Measurements from ENCODE around the gene AQP12B. TPM values are rescaled to one million over a fixed set of nuclear protein-coding genes. Genes with fewer than 3 reads are reported as not detected.

The AQP12B gene
- total RNA-seq, 1 experiment from 2014 or later: not detected

DNA sequence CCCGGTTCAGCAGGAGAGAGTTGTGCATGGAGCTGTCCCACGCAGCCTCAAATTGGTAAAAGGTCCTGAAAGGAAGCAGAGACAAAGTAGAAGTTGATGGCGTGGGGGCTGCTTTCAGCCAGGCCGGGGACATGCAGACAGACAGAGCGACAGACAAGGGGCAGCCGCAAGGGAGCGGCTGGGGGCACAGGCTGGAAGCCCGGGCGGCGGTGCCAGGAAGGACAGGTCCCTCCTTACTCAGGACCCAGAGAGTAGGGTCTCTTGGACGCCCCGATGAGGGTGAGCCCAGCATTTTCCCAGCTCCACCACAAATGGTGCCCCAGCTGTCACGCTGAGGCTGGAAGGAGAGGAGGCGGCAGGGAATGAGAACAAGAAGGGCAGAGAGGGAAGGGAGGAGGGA lies 44.2 kb upstream of the AQP12B start:
- H3K36me3 Mint-ChIP-seq (ENCODE audit: insufficient read depth, unreplicated experiment): no peaks in the 10 kb centered on the region
- intact Hi-C loops (cut with micrococcal nuclease): no loop called here
- no peaks in the 10 kb centered on the region for H3K4me1 Mint-ChIP-seq (ENCODE audit: insufficient read depth, unreplicated experiment)
- no TSS peak for BruUV-seq (replicated peaks)
- no peak for DNase-seq (ENCODE audit: unreplicated experiment)
- ChIA-PET CTCF (no interaction called here), POLR2A (no interaction called here)
- peaks cover 35% of the 10 kb centered on the region for H3K27me3 Mint-ChIP-seq (ENCODE audit: insufficient read depth, unreplicated experiment)
- H3K27ac Mint-ChIP-seq (ENCODE audit: low read depth, unreplicated experiment): no peak overlapping the region
- no peaks in the 10 kb centered on the region for H3K9me3 Mint-ChIP-seq (ENCODE audit: unreplicated experiment)
- TF ChIP-seq, protein P1, sequence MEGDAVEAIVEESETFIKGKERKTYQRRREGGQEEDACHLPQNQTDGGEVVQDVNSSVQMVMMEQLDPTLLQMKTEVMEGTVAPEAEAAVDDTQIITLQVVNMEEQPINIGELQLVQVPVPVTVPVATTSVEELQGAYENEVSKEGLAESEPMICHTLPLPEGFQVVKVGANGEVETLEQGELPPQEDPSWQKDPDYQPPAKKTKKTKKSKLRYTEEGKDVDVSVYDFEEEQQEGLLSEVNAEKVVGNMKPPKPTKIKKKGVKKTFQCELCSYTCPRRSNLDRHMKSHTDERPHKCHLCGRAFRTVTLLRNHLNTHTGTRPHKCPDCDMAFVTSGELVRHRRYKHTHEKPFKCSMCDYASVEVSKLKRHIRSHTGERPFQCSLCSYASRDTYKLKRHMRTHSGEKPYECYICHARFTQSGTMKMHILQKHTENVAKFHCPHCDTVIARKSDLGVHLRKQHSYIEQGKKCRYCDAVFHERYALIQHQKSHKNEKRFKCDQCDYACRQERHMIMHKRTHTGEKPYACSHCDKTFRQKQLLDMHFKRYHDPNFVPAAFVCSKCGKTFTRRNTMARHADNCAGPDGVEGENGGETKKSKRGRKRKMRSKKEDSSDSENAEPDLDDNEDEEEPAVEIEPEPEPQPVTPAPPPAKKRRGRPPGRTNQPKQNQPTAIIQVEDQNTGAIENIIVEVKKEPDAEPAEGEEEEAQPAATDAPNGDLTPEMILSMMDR (IDR thresholded peaks at IDR 0.05; ENCODE audit: unreplicated experiment): no peak
- H3K4me3 Mint-ChIP-seq (ENCODE audit: unreplicated experiment): no peak overlapping the region

DNA sequence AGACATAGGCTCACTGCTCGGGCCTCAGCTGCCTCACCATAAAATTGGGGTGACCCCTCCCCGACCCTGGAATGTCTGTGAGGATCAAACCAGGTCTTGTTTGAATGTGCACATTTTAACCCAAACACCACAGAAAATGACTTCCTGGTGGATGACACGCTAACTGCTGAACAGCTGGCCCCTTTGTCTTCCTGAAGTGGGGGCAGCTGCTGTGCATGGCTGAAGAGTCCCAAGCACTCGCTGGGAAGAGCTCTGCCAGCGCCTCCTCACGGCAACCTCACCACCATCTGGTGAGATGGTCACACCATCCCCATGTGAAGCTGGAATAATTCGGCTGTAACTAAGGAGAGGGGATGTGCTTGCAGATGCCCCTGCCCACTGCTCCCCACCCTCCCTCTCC lies 43.0 kb upstream of the AQP12B start:
- TF ChIP-seq, protein P1 (IDR thresholded peaks at IDR 0.05; ENCODE audit: unreplicated experiment): no peak
- no peaks in the 10 kb centered on the region for H3K36me3 Mint-ChIP-seq (ENCODE audit: insufficient read depth, unreplicated experiment)
- no peak for DNase-seq (ENCODE audit: unreplicated experiment)
- no peak overlapping the region for H3K4me3 Mint-ChIP-seq (ENCODE audit: unreplicated experiment)
- no peaks in the 10 kb centered on the region for H3K4me1 Mint-ChIP-seq (ENCODE audit: insufficient read depth, unreplicated experiment)
- no peak overlapping the region for H3K27ac Mint-ChIP-seq (ENCODE audit: low read depth, unreplicated experiment)
- peaks cover 35% of the 10 kb centered on the region for H3K27me3 Mint-ChIP-seq (ENCODE audit: insufficient read depth, unreplicated experiment)
- BruUV-seq (replicated peaks): no TSS peak
- ChIA-PET CTCF (no interaction called here), POLR2A (no interaction called here)
- intact Hi-C loops (cut with micrococcal nuclease): no loop called here
- no peaks in the 10 kb centered on the region for H3K9me3 Mint-ChIP-seq (ENCODE audit: unreplicated experiment)

DNA sequence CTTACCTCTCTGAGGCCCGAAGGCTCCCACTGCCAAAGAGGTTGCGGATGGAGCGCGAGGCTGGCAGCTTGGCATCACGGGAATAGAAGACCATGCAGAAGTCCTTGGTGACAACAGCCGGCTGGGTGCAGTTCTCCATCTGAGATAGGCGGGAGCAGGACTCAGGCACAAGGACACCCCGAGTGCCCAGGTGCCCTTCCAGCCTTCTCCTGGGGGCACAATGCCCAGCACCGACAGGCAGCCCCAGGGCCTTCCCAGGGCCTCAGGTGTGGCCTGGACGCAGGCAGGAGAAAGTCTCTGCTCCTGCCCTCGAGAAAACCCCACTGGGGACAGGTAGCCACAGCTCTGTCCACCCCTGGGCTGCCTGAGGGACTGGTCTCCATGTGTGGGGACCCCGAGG lies 42.6 kb upstream of the AQP12B start:
- no peak for DNase-seq (ENCODE audit: unreplicated experiment)
- H3K27me3 Mint-ChIP-seq (ENCODE audit: insufficient read depth, unreplicated experiment): peaks cover 35% of the 10 kb centered on the region
- no peaks in the 10 kb centered on the region for H3K9me3 Mint-ChIP-seq (ENCODE audit: unreplicated experiment)
- intact Hi-C loops (cut with micrococcal nuclease): no loop called here
- TF ChIP-seq, protein P1 (IDR thresholded peaks at IDR 0.05; ENCODE audit: unreplicated experiment): no peak
- no peak overlapping the region for H3K4me3 Mint-ChIP-seq (ENCODE audit: unreplicated experiment)
- BruUV-seq (replicated peaks): no TSS peak
- H3K36me3 Mint-ChIP-seq (ENCODE audit: insufficient read depth, unreplicated experiment): no peaks in the 10 kb centered on the region
- POLR2A ChIA-PET: no interaction called here
- no peak overlapping the region for H3K27ac Mint-ChIP-seq (ENCODE audit: low read depth, unreplicated experiment)
- CTCF ChIA-PET: no interaction called here
- no peaks in the 10 kb centered on the region for H3K4me1 Mint-ChIP-seq (ENCODE audit: insufficient read depth, unreplicated experiment)

DNA sequence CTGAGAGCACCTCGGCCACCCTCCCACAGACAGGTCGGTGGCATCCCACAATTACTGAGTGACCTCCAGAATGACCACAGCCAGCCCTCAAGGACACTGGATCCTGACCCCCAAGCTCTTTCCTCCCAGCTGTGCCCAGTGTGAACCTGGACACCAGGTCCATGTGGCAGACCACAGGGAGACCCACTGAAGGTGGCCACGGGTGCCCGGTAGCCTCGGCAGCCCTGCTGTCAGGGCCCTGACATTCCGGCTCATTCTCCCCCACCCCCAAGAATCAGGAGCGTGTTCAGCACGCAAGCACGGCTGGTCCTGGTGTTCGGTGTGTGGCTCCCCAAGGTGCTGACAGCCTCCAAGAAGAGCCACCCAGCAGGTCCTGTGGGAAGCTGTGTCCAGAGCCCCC lies 41.7 kb upstream of the AQP12B start:
- H3K9me3 Mint-ChIP-seq (ENCODE audit: unreplicated experiment): no peaks in the 10 kb centered on the region
- CTCF ChIA-PET: no interaction called here
- POLR2A ChIA-PET: no interaction called here
- peaks cover 31% of the 10 kb centered on the region for H3K27me3 Mint-ChIP-seq (ENCODE audit: insufficient read depth, unreplicated experiment)
- BruUV-seq (replicated peaks): no TSS peak
- H3K27ac Mint-ChIP-seq (ENCODE audit: low read depth, unreplicated experiment): no peak overlapping the region
- intact Hi-C loops (cut with micrococcal nuclease): no loop called here
- H3K4me1 Mint-ChIP-seq (ENCODE audit: insufficient read depth, unreplicated experiment): no peaks in the 10 kb centered on the region
- H3K36me3 Mint-ChIP-seq (ENCODE audit: insufficient read depth, unreplicated experiment): no peaks in the 10 kb centered on the region
- TF ChIP-seq, protein P1 (IDR thresholded peaks at IDR 0.05; ENCODE audit: unreplicated experiment): no peak
- no peak for DNase-seq (ENCODE audit: unreplicated experiment)
- H3K4me3 Mint-ChIP-seq (ENCODE audit: unreplicated experiment): no peak overlapping the region

All from MCF 10A (cell line).